ENCODE results near the gene BAG2.
A peak's percentile ranks its signal among the peaks of the same experiment; 100 is the strongest.

Gene BAG2

GRCh38 chr6:57172136-57173055 is at the start of gene BAG2:
BAG2 (plus strand) TSS chr6:57172326; CDS start chr6:57172698, 372 bp downstream.
- TF ChIP-seq CEBPB (IDR thresholded peaks at IDR 0.05): no peak; the same call in 1 of the 2 replicates
- TF ChIP-seq CREB1 (IDR thresholded peaks at IDR 0.05; ENCODE audit: low read depth): no peak; the same call in 1 of the 2 replicates
- TF ChIP-seq NFIC (IDR thresholded peaks at IDR 0.05): 0 out of 2 replicates have a peak, but pooled peaks have one; percentile 8
- TF ChIP-seq RAD21 (IDR thresholded peaks at IDR 0.05; ENCODE audit: low read depth): no peak
- TF ChIP-seq TCF12 (IDR thresholded peaks at IDR 0.05; ENCODE audit: low read depth): peak; percentile 30; the same call in 1 of the 2 replicates
- TF ChIP-seq ZBTB7A (IDR thresholded peaks at IDR 0.05; ENCODE audit: low read depth): peak; percentile 56
- TF ChIP-seq, protein P1, sequence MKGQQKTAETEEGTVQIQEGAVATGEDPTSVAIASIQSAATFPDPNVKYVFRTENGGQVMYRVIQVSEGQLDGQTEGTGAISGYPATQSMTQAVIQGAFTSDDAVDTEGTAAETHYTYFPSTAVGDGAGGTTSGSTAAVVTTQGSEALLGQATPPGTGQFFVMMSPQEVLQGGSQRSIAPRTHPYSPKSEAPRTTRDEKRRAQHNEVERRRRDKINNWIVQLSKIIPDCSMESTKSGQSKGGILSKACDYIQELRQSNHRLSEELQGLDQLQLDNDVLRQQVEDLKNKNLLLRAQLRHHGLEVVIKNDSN (IDR thresholded peaks at IDR 0.05): peak; percentile 22; the same call in 1 of the 2 replicates
- peak; percentile 74 for TF ChIP-seq TAF1 (IDR thresholded peaks at IDR 0.05; ENCODE audit: low read depth)
- TF ChIP-seq YY1 (IDR thresholded peaks at IDR 0.05; ENCODE audit: low read depth): peak; percentile 54
- TF ChIP-seq FOXM1 (IDR thresholded peaks at IDR 0.05; ENCODE audit: borderline replicate concordance, low read depth): no peak
- TF ChIP-seq, protein P2, sequence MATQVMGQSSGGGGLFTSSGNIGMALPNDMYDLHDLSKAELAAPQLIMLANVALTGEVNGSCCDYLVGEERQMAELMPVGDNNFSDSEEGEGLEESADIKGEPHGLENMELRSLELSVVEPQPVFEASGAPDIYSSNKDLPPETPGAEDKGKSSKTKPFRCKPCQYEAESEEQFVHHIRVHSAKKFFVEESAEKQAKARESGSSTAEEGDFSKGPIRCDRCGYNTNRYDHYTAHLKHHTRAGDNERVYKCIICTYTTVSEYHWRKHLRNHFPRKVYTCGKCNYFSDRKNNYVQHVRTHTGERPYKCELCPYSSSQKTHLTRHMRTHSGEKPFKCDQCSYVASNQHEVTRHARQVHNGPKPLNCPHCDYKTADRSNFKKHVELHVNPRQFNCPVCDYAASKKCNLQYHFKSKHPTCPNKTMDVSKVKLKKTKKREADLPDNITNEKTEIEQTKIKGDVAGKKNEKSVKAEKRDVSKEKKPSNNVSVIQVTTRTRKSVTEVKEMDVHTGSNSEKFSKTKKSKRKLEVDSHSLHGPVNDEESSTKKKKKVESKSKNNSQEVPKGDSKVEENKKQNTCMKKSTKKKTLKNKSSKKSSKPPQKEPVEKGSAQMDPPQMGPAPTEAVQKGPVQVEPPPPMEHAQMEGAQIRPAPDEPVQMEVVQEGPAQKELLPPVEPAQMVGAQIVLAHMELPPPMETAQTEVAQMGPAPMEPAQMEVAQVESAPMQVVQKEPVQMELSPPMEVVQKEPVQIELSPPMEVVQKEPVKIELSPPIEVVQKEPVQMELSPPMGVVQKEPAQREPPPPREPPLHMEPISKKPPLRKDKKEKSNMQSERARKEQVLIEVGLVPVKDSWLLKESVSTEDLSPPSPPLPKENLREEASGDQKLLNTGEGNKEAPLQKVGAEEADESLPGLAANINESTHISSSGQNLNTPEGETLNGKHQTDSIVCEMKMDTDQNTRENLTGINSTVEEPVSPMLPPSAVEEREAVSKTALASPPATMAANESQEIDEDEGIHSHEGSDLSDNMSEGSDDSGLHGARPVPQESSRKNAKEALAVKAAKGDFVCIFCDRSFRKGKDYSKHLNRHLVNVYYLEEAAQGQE (IDR thresholded peaks at IDR 0.05; ENCODE audit: low read depth): 0 out of 2 replicates have a peak, but pooled peaks have one; percentile 9
- TF ChIP-seq TEAD4 (IDR thresholded peaks at IDR 0.05): 0 out of 2 replicates have a peak, but pooled peaks have one; percentile 5
- TF ChIP-seq MAX (IDR thresholded peaks at IDR 0.05): peak; percentile 72; the same call in 1 of the 2 replicates
- no peak for TF ChIP-seq EGR1 (IDR thresholded peaks at IDR 0.05)
- TF ChIP-seq EP300 (IDR thresholded peaks at IDR 0.05; ENCODE audit: borderline replicate concordance): peak; percentile 41; the same call in 1 of the 2 replicates

DNA sequence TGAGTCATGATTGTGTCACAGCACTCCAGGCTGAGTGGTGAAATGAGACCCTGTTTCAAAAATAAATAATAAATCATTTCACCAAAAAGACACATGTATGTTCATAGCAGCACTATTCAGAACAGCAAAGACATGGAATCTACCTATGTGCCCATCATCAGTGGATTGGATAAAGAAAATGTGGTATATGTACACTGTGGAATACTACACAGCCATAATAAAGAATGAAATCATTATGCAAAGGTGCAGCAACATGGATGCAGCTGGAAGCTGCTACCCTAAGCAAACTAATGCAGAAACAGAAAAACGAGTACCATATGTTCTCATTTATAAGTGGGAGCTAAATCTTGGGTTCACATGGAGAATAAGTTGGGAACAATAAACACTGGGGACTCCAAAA is 49.0 kb upstream of the BAG2 start:
- TF ChIP-seq RAD21 (IDR thresholded peaks at IDR 0.05; ENCODE audit: low read depth) (no peak), FOXM1 (IDR thresholded peaks at IDR 0.05; ENCODE audit: borderline replicate concordance, low read depth) (no peak), EGR1 (IDR thresholded peaks at IDR 0.05) (no peak), MAX (IDR thresholded peaks at IDR 0.05) (no peak), ZBTB7A (IDR thresholded peaks at IDR 0.05; ENCODE audit: low read depth) (no peak), EP300 (IDR thresholded peaks at IDR 0.05; ENCODE audit: borderline replicate concordance) (no peak), CEBPB (IDR thresholded peaks at IDR 0.05) (no peak), CREB1 (IDR thresholded peaks at IDR 0.05; ENCODE audit: low read depth) (no peak)

DNA sequence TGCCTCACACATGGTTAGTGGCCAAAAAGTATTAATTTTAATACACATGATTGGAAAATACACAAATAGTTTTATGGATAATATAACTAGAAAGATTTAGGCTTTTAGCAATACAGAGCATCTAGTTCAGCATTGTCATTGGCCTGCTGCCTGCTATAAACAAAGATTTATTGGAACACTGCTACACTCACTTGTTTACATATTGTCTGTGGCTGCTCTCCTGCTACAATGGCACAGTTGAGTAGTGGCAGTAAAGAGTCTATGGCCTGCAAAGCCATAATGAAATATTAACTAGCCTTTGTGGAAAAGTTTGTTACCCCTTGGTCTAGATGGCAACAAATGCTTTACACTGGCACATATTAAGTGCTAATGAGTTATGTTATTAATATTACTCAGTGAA is 44.4 kb upstream of the BAG2 start:
- TF ChIP-seq YY1 (IDR thresholded peaks at IDR 0.05; ENCODE audit: low read depth) (no peak), CREB1 (IDR thresholded peaks at IDR 0.05; ENCODE audit: low read depth) (no peak), TCF12 (IDR thresholded peaks at IDR 0.05; ENCODE audit: low read depth) (no peak), TEAD4 (IDR thresholded peaks at IDR 0.05) (no peak), FOXM1 (IDR thresholded peaks at IDR 0.05; ENCODE audit: borderline replicate concordance, low read depth) (no peak), ZBTB7A (IDR thresholded peaks at IDR 0.05; ENCODE audit: low read depth) (no peak)
- TF ChIP-seq, protein P1 (IDR thresholded peaks at IDR 0.05): no peak

DNA sequence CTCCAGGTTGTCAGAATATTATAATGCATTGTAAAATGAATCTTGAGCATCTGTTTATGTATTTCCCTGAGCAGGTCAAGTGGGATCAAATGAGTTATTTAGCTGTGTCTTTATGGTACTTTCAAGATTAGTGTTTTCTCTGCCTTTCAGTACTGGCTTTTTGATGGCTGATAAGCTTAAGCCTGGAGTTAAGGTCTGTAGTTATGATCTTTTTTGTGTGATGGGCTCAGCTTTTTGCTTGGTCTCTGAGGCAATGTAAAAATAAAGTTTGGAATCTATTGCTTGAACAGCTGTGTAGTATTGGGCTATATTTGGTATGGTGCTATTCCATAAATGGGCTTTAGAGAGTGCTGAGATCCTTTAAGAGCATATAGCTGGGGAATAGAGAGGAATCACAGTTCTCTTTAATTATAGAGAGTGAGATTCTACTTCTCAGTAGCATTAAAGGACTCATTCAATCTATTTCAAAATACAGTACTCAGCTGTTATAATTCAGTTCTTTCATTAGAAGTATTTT is 41.4 kb upstream of the BAG2 start:
- TF ChIP-seq MAX (IDR thresholded peaks at IDR 0.05) (no peak), EGR1 (IDR thresholded peaks at IDR 0.05) (no peak), CEBPB (IDR thresholded peaks at IDR 0.05) (no peak), TCF12 (IDR thresholded peaks at IDR 0.05; ENCODE audit: low read depth) (no peak), TAF1 (IDR thresholded peaks at IDR 0.05; ENCODE audit: low read depth) (no peak), EP300 (IDR thresholded peaks at IDR 0.05; ENCODE audit: borderline replicate concordance) (no peak), YY1 (IDR thresholded peaks at IDR 0.05; ENCODE audit: low read depth) (no peak), CREB1 (IDR thresholded peaks at IDR 0.05; ENCODE audit: low read depth) (no peak), ZBTB7A (IDR thresholded peaks at IDR 0.05; ENCODE audit: low read depth) (no peak), FOXM1 (IDR thresholded peaks at IDR 0.05; ENCODE audit: borderline replicate concordance, low read depth) (no peak)

DNA sequence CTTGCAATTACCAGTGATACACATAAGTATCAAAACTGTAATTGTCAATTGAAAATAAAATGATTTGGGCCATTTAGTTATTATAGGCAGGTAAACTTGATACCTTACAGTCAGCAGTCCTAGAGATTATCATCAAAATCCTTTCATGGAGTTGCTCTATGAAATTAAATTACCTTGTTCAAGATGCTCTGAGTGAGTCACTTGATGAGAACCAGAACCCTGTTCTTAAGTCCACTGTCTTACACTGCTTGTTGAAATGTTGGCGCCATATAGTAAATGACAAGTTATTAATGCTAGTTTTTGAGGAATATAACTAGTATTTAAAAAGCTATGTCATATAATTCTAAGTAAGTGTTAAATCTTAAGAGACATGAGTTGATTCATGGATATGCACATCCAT is 37.2 kb upstream of the BAG2 start:
- TF ChIP-seq TCF12 (IDR thresholded peaks at IDR 0.05; ENCODE audit: low read depth): no peak
- TF ChIP-seq FOXM1 (IDR thresholded peaks at IDR 0.05; ENCODE audit: borderline replicate concordance, low read depth): no peak
- TF ChIP-seq TEAD4 (IDR thresholded peaks at IDR 0.05): no peak
- TF ChIP-seq NFIC (IDR thresholded peaks at IDR 0.05): no peak
- TF ChIP-seq EGR1 (IDR thresholded peaks at IDR 0.05): no peak
- no peak for TF ChIP-seq EP300 (IDR thresholded peaks at IDR 0.05; ENCODE audit: borderline replicate concordance)
- TF ChIP-seq, protein P1 (IDR thresholded peaks at IDR 0.05): no peak
- no peak for TF ChIP-seq MAX (IDR thresholded peaks at IDR 0.05)
